Measurements from ENCODE around the gene PAM16.
"Not testable (repeated sequence)": the region's sequence is repeated elsewhere in the genome, so short reads cannot be mapped to it uniquely, and the experiment has no call there.

The PAM16 gene

DNA sequence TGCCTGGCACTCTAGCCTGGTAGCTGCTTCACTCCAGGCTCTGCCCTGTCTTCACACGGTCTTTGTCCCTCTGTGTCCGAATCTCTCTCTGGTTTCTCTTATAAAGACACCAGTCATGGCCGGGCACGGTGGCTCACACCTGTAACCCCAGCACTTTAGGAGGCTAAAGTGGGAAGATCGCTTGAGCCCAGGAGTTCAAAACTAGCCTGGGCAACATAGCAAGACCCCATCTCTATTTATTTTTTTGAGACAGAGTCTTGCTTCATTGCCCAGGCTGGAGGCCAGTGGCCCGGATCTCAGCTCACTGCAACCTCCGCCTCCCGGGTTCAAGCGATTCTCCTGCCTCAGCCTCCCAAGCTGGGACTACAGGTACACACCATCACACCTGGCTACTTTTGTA is 17.4 kb downstream of the PAM16 start:
- not testable (repeated sequence) for DNase-seq

DNA sequence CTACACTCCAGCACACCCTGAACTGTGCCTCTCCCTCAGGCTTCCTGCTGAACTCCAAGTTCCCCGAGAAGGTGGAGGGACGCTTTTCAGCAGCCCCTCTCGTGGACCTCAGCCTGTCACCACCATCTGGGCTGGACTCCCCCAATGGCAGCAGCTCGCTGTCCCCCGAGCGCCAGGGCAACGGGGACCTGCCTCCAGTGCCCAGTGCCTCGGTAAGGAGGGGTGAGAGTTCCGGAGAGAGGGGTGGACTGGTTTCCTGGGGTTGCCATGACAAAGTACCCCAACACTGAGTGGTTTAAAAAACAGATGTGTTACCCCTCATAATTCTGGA is 17.8 kb downstream of the PAM16 start:
- DNase-seq = no peak

DNA sequence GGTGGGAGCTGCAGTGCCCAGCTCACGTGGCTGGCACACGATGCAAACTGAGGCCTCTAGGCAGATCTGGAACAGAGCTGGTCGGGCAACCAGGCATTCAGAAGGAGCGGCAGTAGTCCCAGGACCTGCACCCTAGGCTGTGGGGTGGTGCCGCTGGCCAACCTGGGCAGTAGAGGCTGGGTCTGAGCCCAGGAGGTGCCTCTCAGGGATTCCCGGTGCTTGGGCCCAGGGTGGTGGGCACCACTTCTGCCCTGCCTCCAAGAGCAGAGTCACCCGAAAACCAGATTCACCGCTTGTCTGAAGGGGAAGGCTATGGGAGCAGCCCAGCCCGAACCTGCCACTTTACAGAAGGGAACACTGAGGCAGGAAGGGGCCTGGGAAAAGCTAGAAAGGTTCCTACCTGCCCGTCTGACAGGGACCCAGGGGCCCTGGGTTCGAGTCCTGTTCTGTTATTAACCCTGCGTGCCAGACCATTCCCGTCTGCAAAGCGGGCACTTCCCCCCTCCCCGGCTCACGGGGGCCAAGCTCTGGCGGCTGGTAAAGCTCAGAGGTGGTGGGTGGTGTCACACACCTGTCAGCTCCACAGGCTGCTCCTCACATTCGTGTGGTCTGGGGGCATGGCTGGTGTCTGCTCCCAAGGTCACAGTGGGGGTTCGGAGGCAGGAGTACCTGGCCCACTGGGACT is 18.4 kb downstream of the PAM16 start:
- no peak for DNase-seq

DNA sequence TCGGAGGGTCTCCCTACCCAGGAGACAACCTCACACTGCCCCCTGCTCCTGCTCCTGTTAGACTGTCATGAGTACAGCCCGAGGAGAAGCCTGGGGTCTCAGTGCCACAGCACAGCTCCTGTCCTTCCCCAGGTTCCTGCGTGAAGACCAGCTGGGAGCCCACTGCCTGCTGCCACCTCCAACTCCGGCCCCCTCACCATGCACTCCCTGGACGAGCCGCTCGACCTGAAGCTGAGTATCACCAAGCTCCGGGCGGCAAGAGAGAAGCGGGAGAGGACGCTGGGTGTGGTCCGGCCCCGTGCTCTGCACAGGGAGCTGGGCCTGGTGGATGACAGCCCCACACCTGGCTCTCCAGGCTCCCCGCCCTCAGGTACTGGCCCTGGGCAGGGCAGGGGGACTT is 19.0 kb downstream of the PAM16 start:
- no peak for DNase-seq

DNA sequence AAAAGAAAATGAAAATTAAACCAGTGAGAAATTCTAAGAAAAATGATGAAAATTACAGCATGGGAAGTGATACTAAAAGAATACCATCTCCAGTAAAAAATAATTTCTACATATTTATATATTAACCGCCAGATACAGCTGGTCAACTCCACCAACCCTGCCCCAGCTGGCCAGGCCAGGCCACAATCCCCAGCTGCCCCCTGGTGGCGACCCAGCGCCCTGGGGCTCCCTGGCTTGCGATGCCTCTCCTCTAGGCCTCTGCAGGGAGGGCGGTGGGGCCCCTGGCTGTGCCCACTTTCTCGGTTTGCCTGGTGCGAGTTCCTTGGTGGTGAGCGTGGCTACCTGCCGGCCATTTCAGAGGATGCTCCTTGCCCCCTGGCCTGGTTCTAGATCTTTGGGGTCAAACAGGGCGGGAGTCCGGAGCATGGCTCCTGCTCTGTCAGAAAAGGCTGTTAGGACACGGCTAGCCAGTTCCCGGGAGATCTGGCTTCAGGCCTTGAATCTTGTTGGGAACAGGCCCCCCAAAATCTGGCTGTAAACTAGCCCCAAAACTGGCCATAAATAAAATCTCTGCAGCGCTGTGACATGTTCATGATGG is 20.7 kb downstream of the PAM16 start:
- DNase-seq = peak; percentile 80 to 93 (median 88)

DNA sequence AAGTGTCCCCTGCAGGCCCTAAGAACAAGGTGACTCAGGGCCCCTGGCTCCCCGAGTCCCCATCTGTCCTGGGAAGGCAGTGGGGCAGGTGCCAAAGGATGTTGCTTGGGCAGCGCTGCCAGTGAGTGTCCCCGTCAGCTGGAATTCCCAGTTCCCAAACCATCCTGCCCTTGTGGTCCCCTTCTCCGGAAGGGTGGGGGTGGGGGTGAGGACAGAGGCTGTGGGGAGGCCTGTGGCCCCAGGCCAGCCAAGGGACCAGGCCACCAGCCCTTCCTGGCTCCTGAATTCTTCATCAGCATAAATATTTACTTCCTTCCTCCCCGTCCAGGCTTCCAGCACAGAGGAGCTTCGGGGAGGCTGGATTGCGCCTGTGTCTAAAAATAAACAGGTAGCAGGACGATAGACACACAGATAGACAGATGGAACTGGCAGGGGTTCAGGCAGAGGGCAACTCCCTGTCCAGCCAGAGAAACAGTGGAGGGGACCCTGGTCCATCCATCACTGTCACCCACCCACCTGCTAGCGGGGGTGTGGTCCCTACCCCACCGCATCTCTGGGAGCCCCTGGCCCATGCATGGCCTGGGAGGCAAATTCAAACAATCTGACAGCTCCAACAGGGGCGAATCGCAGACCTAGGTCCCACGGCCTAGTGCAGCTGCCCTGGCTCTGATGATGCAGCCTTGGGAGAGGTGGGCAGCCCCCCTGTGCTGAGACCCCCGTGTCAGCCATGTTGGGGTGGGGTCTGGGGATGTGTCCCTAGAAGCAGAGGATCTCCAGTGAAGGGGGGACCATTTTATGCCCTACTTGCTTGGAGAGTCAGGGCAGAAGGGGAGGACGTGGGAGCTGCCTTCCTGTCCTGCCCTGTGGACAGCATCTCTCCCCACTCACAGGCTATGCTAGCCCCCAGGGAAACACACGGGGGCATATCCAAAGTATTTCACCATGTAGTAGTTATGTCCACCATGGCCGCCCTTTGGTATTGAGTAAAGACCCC is 22.0 kb downstream of the PAM16 start:
- DNase-seq = peak in 1 of 4 experiments; percentile 30

DNA sequence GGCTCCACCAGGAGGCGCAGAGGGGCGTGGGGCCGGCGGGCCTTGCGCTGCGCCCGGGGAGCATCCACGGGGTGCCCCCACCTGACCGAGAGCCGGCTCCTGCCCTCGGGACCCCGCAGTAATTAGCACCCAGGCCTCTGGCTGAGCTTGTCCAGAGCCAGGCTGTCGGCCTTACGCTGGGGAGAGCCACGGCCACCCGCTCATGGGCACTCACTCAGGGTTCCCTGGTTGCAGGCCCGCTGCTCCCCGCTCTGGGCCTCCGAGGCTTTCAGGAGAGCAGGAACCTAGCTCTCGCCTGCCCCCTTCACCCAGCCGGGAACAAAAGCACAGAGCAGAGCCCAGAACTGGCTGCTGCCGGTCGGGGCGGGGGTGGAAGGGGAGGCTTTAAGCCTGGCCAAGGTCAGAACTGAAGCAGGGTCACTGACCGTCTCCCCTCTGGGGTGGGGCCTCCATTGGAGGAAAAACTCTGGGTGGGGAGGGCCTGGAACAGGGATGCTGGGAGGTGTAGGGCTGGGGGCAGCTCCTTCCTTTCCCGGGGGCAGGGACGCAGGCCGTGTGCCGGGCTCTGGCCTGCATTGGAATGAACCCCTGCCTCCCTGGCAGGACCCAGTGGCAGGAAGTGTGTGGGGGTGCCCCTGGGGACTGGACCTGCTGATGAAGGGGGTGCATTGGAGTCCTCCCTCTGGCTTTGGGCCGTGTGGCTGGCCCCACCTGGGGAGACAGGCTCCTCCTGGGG is 22.9 kb downstream of the PAM16 start:
- peak; percentile 71 to 87 (median 84) for DNase-seq

DNA sequence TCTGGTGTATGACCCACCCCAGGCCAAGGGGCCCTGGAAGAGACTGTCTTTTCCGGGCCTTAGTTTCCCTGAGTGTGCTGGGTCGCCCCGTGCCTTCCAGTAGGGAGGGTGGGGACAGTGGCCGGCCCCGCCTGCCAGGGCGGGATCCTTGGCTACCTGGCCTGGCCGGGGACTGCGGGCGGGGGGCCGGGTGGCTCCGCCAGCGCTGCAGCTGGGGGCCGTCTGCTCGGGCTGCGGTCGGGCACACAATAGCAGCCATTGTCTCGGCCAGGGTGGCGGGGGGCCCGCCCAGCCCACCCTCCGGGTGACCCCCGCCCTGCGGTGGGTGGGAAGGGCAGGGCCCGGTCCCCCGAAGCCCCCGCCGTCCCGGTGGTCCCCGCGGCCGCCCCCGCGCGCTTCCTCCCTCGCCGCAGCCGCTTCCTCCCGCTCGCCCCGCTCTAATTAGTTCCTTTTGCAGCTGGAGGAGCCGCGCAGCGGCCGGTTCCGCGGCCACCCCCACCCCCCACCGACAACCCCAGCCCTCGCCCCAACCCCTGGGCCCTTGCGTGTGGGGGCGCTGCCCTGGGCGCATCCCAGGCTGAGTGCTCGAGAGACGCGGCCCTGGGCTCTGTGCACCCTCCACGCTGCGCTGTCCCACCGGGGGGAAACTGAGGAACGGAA is 23.6 kb downstream of the PAM16 start:
- DNase-seq = peak in 2 of 4 experiments; percentile 50 to 58

DNA sequence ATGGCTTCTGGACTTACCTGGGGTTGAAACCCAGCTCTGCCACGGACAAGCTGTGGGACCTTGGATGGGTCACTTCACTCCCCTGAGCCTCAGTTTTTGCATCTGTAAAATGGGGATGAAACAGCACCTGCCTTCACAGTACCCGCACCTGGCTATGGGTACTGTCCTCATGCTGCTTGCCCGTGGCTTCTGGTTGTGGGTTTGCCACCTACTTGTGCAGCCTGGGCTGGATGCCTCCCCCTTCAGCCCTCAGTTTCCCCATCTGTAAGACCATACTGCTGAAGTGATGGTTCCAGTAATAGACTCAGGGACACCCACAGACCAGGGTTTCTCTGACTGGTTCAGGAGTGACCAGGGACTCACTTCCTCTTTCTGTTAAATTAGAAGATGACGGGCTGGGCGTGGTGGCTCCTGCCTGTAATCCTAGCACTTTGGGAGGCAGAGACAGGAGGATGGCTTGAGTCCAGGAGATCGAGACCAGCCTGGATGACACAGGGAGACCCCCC is 25.8 kb downstream of the PAM16 start:
- DNase-seq = peak; percentile 75 to 87 (median 82)

DNA sequence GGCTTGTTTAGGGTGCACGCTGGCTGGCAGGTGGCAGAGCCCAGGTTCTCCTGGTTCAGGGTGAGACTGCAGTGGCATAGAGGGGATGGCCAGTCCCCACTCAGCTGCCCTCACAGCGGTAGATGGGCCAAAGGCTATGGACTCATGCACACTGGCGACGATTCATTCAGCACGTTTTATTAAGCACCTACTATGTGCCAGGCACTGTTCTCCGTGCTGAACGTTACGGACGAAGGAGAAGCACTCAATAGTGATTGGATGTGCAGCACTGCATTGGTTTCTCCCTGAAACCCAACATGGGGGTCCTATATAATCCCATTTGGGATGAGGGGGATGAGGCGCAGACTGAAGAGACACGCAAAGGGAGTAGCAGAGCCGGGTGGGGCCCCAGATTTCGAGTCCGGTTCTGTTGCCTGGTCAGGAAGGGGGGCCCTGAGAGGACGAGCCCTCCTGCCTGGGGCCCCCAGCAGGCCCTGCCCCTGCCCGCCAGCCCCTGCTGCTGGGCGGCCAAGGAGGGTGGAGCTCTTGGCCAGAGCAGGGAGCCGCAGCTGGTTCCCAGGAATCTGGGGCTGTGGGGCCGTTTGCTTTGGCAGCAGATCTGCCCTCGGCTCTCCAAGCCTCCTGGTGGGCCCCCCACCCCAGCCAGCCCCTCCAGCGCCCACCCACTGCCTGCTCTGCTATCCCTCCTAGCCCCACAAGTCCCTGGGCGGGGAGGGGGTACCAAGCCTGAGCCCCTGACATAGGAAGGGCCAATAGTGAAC is 26.4 kb downstream of the PAM16 start:
- no peak for DNase-seq

DNA sequence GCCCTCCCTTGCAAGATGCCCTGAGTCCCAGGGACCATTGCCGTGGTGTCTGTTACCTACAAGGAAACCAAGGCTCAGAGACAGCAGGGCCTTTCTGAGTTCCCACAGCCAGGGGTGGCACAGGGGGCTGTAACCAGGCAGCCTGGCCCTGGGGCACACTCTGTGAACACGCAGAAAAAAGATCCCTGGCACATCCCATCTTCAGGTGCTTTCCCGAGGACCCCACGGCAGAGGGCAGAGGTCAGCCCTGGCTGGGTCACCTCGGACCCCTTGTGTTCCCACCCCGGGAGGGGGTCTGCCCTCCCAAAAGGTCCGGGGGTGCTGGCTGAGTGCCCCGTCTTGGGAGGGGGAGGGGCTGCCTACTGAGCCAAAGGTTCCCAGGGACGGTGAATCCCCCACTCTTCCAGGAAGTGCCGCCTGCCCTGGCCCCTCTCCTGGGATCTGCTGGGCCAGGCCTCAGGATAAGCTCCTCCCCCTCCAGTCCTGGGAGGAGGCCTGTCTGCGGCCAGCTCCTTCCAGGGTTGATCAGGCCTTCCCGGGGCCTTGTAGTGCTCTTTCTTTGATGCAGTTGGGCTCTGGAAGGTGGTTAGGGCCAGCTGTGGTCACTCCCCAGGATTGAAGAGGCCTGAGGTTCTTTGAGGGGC is 27.2 kb downstream of the PAM16 start:
- DNase-seq = no peak

DNA sequence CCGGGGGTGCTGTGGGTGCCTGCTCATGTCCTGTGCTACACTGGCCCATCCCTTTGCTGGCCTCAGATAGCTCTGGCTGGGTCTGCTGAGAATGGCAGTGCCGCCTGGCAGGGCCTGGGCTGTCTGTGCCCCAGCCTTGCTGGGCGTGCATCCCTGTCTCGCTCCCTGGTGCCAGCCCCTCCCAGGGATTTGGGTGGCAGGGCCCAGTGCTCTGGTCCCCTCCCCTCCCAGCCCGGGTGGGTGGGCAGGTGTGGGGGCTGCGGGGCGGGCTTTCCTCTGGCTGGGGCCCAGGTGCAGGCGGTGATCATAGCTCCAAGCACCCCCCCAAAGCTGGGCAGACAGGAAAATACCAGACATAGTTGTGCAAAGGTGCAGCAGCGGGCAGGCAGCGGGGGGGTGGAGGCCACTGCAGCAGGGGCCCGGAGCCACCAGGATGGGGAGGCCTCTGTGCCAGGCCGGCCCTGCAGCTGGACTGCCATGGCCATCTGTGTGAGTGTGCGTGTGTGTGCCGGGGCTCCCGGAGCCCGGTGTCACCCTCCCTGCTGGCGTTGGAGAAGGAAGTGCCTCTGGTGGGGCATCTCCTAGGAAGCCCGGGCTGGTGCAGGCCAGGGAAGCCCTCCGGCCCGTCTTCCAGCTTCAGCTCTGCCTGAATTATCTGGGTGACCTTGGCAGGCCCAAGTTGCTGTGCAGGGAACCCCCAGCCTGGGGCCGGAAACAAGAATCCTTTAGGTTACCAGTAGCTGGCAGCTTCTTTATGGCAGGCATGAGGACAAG is 27.9 kb downstream of the PAM16 start:
- no peak for DNase-seq

DNA sequence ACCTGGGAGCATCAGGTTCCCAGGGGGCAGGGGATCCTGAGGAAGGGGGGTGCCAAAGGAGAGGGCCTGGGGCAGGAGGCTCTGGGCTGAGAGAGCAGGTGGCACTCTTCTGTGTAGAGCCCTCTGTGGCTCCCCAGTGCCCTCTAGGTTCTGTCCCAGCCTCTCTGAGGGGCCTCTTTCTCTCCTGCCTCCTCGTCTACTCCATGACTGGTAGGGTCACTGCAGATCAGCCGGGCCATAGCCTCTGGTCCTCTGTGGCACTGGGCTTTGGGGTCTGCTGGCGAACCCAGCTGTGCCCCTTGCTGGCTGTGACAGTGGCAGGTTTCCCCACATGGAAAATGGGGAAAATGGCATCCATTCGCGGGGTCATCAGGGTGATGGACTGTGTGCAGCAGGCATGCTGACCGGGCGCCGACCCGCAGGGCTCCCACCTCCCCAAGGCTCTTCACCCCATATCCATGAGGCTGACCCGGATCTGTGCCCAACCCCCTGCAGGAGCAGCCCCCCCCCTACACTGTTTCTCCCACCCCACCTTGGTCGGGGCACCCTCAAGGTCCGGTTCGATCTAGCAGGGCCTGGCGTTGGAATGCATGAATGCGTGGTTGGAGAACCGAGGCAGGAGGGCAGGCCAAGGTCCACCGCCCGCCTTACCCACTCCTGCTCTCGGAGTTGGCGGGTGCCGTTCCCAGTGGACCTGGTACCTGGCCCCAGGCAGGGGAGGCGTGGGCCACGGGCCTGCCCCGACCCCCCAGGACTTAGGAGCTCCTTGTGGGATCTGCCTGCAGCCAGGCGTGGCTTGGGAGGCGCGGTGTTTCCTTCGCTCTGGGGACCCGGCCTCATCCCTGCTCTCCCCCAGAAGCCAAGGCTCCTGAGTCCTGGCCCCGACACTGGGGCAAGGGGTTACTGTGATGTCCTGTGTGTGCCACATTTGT is 28.7 kb downstream of the PAM16 start:
- no peak for DNase-seq

DNA sequence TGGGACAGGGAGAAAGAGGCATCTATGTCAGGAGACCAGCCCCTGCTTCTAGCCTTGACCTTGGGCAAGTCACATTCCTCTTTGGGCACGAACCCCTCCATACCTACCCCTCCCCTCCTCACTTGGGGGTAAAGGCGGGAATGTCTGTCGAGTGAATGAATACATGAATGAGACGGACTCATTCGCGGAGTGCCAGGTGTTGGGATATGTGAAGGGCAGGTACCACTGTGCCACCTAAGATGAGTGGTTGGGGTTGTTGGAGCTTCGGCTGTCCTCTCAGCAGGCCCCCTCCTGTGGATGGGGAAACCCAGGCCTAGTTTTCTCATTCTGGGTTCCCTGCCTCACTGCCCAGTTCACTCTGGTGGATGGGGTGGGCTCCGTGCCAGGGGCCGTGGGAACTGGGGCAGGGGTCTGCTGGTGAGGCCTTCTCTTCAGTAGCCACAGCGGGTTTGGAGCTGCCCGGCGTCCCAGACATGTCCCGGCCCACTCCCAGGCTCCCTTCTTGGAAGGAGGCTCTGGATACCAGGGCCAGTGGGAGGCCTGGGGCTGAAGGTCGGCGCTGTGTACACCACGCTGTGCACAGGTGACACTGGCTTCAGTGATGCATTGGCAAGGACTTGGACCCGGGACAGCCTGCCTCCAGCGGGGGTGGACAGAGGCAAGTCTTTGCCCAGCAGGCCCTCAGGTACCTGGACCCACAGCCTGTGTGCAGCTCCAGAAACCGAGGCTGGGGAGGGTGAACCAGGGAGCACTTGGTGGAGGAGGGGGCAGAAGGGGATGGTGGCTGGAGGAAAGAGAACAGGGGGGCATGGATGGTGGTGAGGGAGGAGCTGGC is 29.6 kb downstream of the PAM16 start:
- DNase-seq = no peak

DNA sequence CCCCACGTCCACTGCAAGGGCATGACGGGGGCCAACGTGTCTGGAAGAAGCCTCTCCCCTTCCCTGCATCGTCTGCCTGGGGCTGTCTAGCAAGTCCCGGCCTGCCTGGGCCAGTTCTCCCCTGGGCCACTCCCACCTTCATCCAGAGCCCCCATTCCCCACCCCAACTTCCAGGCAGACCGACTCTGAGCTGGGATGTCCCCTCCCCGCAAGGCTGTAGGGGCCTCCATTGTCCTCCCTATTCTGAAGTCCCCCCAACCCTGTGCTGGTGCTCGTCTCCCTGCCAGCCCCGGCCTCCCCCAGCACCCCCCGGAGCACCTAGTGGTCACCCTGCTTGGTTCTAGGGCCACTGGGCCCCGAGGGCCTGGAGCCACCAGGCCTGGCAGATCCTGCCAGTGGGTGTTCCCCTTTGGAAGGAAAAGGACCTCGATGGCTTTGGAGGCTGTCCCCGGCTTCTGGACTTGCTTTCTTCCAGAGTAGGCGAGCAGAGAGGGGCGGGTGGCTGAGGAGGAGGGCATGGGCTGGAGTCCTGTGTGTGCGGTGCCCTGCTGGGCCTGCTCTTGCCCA is 30.5 kb downstream of the PAM16 start:
- DNase-seq = no peak

DNA sequence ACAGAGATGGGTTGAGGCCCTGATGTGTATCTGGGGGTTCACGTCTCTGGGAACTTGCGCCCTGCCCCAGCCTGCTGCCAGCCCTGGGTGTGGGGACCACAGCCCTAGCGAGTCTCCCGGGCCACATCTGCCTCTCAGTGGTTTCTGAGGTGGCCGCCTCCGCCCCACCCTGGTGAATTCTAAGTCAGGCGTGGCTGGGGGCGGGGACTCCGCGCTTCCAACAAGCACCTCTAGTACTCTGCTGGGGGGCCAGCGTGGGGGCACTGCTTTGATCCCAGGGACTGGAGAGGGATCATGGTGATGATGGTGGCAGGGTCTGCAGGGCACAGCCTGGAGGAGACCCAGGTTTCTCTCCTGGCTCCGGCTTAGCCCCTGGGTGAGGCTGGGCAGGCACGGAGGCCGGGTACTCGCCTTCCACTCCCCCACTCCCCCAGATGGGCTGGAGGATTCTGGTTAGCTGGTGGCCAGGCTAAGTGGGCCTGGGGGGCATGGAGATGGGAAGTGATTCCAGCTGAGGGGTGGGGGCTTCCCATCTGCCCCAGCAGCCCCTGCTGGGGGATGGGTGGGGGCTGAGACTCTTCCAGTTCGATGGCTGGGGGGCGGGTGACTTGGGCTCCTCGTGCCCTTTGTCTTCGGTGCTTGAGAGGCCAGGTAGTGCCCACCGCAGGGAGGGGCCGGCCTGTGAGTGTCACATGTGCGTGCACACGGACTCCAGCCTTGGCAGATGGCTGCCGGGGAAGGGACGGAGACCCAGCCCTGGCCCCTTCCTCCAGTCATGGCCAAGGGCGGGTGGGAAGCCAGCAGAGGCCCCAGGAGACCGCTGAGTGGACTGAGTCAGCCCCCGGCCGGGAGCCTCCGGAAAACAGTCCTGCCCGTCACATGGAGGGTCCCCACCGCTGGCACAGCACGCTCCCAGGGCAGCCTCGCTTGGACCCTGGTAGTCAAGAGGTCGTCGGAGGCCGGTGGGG is 31.4 kb downstream of the PAM16 start:
- peak in 1 of 4 experiments; percentile 0 for DNase-seq

Measured in suppressor macrophage (primary cell).